Measurements from ENCODE around the gene FBXO47. TPM values are rescaled to one million over a fixed set of nuclear protein-coding genes. Genes with fewer than 3 reads are reported as not detected.

The FBXO47 gene
- total RNA-seq, 1 donor from 2014 or later, result not detected

DNA sequence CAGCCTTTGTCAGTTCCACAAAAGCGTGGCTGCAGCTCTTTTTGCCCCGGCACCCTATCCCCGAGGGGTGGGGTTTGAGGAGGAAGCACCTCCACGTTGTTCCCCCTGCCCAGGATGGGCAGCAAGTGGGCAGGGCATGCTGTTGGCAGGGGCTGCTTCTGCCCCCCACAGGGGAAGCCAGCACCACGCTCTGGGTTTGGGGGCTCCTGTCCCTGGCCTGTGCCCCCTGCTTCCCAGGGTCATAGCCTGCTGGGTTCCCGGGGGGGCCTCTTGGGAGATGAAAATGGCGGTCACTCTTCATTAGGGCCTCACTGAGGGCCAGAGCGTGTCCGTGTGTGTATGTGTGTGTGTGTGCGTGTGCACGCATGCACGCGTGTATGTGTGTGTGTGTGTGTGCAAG, 74.6 kb downstream of the FBXO47 start:
- intact Hi-C loops (cut with micrococcal nuclease), result no loop called here
- ATAC-seq (no peak), DNase-seq (no peak)

DNA sequence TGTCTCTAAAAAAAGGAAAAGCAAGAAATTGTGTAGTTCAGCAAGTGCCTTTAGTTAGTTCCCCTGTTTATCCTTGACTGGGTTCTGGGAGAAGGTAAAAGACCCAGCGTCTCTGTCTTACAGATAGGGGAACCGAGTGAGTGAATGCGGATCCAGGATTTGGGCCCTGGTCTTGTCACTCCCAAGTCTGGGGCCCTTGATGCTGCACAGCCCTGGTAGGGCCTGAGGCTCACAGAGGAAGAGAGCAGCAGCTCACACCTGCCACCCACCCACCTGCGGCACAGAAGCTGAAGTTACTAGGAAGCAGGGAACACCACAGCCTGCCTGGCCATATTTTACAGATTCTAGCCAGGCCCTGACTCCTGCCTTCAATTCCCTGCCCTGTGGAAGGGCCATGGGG, 75.1 kb downstream of the FBXO47 start:
- intact Hi-C loops (cut with micrococcal nuclease), result no loop called here
- ATAC-seq (no peak), DNase-seq (no peak)

DNA sequence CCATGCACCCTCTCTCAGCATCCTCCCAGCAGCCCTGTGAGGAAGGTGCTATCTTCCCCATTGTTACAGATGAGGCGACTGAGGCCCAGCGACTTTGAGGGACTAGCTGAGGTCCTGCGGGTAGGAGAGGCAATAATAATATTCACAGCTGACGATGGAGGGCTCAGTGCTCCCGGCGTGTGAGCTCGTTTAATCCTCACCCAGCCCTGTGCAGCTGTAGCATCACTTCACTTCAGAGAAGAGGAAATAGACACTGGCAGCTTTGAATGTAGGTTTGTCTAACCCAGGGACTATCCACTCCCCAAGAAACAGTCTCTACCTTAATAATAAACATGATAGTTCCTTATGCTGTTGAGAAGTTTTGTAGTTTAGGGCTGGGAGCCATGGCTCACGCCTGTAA, 75.8 kb downstream of the FBXO47 start:
- ATAC-seq, result no peak
- intact Hi-C loops (cut with micrococcal nuclease), result no loop called here
- no peak for DNase-seq

DNA sequence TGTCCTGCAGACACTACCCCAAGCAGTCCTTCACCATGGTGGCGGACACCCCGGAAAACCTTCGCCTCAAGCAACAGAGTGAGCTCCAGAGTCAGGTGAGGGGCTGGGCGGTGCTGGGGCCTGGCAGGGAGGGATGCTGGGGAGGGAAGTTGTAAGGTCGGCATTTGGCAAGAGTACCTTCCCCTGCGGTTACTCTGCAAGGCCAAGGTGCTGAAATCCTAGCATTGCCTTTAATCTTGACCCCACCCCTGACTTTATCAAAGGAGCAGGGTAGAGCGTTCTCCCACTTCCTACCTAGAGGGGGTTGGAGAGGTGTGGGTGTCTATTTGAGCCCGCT, 76.8 kb downstream of the FBXO47 start:
- ATAC-seq (no peak), DNase-seq (no peak)
- intact Hi-C loops (cut with micrococcal nuclease), result no loop called here

DNA sequence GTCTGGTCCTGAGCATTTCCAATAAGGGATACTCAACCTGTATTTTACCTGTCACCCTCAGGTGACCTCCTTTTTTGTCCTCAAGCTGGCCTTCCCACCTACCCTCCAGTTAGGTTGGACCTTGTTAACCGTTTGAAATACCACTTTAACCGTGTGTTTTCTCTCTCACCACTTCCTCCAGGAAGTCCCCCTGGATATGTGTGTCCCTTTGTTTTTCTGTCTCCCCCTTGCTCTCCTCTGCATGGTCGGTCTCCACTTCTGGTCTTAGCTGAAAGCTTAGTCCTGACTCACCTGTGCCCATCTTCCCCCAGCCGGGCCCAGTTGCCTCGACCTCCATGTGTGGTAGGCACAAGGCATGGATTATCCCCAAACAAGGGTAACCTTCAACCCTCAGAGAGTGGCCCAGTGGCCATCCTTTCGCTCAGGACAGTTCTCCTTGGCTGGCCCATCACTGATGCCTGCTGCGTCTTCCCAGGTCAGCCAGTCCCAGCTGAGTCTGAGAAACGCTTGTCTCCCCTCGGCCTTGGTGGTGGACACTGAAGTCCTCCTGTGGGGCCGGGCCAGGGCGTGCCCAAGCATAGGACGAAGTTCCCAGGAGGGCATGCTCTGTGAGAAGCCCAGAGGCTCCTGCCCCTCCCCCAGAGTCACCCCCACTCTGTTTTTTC, 77.3 kb downstream of the FBXO47 start:
- intact Hi-C loops (cut with micrococcal nuclease), result no loop called here
- ATAC-seq, result no peak
- no peak for DNase-seq

DNA sequence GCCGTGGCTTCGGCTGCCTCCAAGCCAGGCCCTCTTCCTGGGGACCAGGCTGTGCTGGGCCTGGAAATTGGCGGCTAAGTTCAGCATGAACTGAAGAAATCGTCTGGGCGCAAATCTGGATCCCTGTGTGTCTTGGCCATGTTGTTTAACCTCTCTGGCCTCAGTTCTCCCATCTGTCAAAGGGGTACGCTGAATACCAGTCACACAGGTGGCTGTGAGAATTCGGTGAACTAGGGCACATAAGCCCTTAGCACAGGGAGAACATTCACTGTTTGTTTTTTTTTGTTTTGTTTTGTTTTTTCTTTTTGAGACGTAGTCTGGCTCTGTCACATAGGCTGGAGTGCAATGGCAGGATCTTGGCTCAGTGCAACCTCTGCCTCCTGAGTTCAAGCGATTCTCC, 78.4 kb downstream of the FBXO47 start:
- intact Hi-C loops (cut with micrococcal nuclease), result no loop called here
- ATAC-seq (no peak), DNase-seq (no peak)

DNA sequence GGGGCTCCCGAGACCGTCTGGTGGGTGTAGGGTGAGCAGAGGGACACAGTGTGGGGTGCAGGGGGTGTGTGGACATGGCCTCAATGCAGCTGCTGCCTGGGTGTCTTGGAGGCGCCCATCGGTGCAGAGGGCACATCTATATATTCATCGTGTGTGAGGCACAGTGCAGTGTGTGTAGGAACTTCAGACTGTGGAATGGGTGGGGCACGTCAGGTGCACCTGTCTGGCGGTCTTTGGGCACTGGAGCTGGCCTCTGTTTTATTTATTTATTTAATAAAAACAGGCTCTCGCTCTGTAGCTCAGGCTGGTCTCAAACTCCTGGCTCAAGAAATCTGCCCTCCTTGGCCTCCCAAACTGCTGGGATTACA, 80.6 kb downstream of the FBXO47 start:
- DNase-seq (peak; percentile 27), ATAC-seq (no peak)
- intact Hi-C loops (cut with micrococcal nuclease), result no loop called here

Small RNAs within 50 kb of the gene (microRNA-seq; reads per million reads assigned to microRNA genes)
- gene MIR6779 (ENCODE audit: borderline number of aligned reads), result not detected

Other genes starting within 250 kb of the FBXO47 start
- gene CISD3, start 237.1 kb downstream of the FBXO47 start, total RNA-seq, result 87.9 TPM
- gene PCGF2, start 219.1 kb downstream of the FBXO47 start, total RNA-seq, result 23.8 TPM
- 167 TPM for gene PSMB3, start 214.7 kb downstream of the FBXO47 start, total RNA-seq
- gene PIP4K2B, start 167.8 kb downstream of the FBXO47 start, total RNA-seq, result 42.3 TPM
- 10.0 TPM for gene CWC25, start 142.1 kb downstream of the FBXO47 start, total RNA-seq
- gene RPL23, start 113.7 kb downstream of the FBXO47 start, total RNA-seq, result 799 TPM
- gene LASP1, start 97.3 kb downstream of the FBXO47 start, total RNA-seq, result 28.4 TPM
- 15.8 TPM for gene PLXDC1, start 184.2 kb upstream of the FBXO47 start, total RNA-seq
- gene ARL5C, start 198.8 kb upstream of the FBXO47 start, total RNA-seq, result not detected
- gene CACNB1, start 230.3 kb upstream of the FBXO47 start, total RNA-seq, result 5.7 TPM
- 992 TPM for gene RPL19, start 232.9 kb upstream of the FBXO47 start, total RNA-seq